Adipocyte (in vitro differentiated cells): ENCODE results near the gene DGKQ.

Source experiments
- DNase-seq: peaks from one replicate; pipeline ENCODE4 v3.0.0-alpha.2; 2015; ENCODE audit warnings: low read depth
- H3K27me3 ChIP-seq: replicated peaks from 2 replicates; pipeline ENCODE4 v1.7.0; 2013; ENCODE audit warnings: mild to moderate bottlenecking, low read length, moderate library complexity; ENCODE audit not compliant: control insufficient read depth, insufficient read depth
- H3K36me3 ChIP-seq: 2 replicates; pipeline ENCODE4 v1.7.0; 2013; ENCODE audit warnings: low read length, mild to moderate bottlenecking, moderate library complexity; ENCODE audit not compliant: control insufficient read depth, insufficient read depth, severe bottlenecking
- H3K4me1 ChIP-seq: 2 replicates; pipeline ENCODE4 v1.7.0; 2013; ENCODE audit warnings: mild to moderate bottlenecking, low read length, moderate library complexity; ENCODE audit not compliant: control insufficient read depth, insufficient read depth
- H3K4me3 ChIP-seq: 2 replicates; pipeline ENCODE4 v1.7.0; 2013; ENCODE audit warnings: mild to moderate bottlenecking, low read length, moderate library complexity
- H3K9ac ChIP-seq: 2 replicates; pipeline ENCODE4 v1.7.0; 2013; ENCODE audit warnings: mild to moderate bottlenecking, low read length, moderate library complexity
- H3K9me3 ChIP-seq: 2 replicates; pipeline ENCODE4 v1.7.0; 2013; ENCODE audit warnings: mild to moderate bottlenecking, low read length, moderate library complexity; ENCODE audit not compliant: control insufficient read depth

DGKQ gene

GRCh38 chr4:990746-991367, 17.5 kb upstream of the DGKQ start:
- peaks cover 17% of the 10 kb centered on the region for H3K4me1 ChIP-seq
- no peak overlapping the region for H3K9ac ChIP-seq
- no peaks in the 10 kb centered on the region for H3K9me3 ChIP-seq
- H3K4me3 ChIP-seq, result no peak overlapping the region
- H3K36me3 ChIP-seq, result peaks cover 17% of the 10 kb centered on the region
- no peak for DNase-seq
- H3K27me3 ChIP-seq, result no peaks in the 10 kb centered on the region

GRCh38 chr4:989722-990471, 16.5 kb upstream of the DGKQ start:
- Histone ChIP-seq H3K9me3 (no peaks in the 10 kb centered on the region), H3K4me3 (no peak overlapping the region), H3K4me1 (peaks cover 27% of the 10 kb centered on the region), H3K36me3 (peaks cover 17% of the 10 kb centered on the region), H3K9ac (no peak overlapping the region), H3K27me3 (no peaks in the 10 kb centered on the region)
- no peak for DNase-seq

- H3K9me3 ChIP-seq, result no peaks in the 10 kb centered on the region
- peaks cover 33% of the 10 kb centered on the region for H3K4me1 ChIP-seq
- H3K27me3 ChIP-seq, result no peaks in the 10 kb centered on the region
- H3K4me3 ChIP-seq, result no peak overlapping the region
- H3K36me3 ChIP-seq, result peaks cover 17% of the 10 kb centered on the region
- DNase-seq, result no peak
- H3K9ac ChIP-seq, result no peak overlapping the region
Observed at GRCh38 chr4:988726-989721, 15.7 kb upstream of the DGKQ start.

- Histone ChIP-seq H3K4me1 (peaks cover 33% of the 10 kb centered on the region), H3K27me3 (no peaks in the 10 kb centered on the region), H3K36me3 (peaks cover 17% of the 10 kb centered on the region), H3K9me3 (no peaks in the 10 kb centered on the region), H3K9ac (peak overlapping the region; percentile 90), H3K4me3 (peak overlapping the region; percentile 81)
- peak; percentile 44 for DNase-seq
Observed at GRCh38 chr4:987624-988513, 14.5 kb upstream of the DGKQ start.

- peaks cover 17% of the 10 kb centered on the region for H3K36me3 ChIP-seq
- peaks cover 29% of the 10 kb centered on the region for H3K4me1 ChIP-seq
- H3K9ac ChIP-seq, result peak within 1 kb of the TSS; percentile 90
- H3K4me3 ChIP-seq, result peak within 1 kb of the TSS; percentile 81
- DNase-seq, result peak; percentile 91
- no peaks in the 10 kb centered on the region for H3K27me3 ChIP-seq
- H3K9me3 ChIP-seq, result no peaks in the 10 kb centered on the region
Observed at GRCh38 chr4:986879-987623, 13.7 kb upstream of the DGKQ start, which contains the start of gene IDUA. Gene IDUA, plus strand, starts transcription at chr4:987044. Its CDS starts 41 bp downstream, at chr4:987085.

- peaks cover 29% of the 10 kb centered on the region for H3K4me1 ChIP-seq
- H3K4me3 ChIP-seq, result peak overlapping the region; percentile 81
- H3K27me3 ChIP-seq, result no peaks in the 10 kb centered on the region
- no peaks in the 10 kb centered on the region for H3K9me3 ChIP-seq
- H3K36me3 ChIP-seq, result peaks cover 17% of the 10 kb centered on the region
- no peak for DNase-seq
- peak overlapping the region; percentile 90 for H3K9ac ChIP-seq
Observed at GRCh38 chr4:986428-986878, 13.1 kb upstream of the DGKQ start.

- no peak for DNase-seq
- Histone ChIP-seq H3K9ac (peak overlapping the region; percentile 38), H3K36me3 (peaks cover 9% of the 10 kb centered on the region), H3K9me3 (no peaks in the 10 kb centered on the region), H3K4me3 (peak overlapping the region; percentile 69), H3K4me1 (peaks cover 29% of the 10 kb centered on the region), H3K27me3 (no peaks in the 10 kb centered on the region)
Observed at GRCh38 chr4:985123-985830, 11.9 kb upstream of the DGKQ start.

- H3K4me3 ChIP-seq, result peak overlapping the region; percentile 69
- no peaks in the 10 kb centered on the region for H3K9me3 ChIP-seq
- no peaks in the 10 kb centered on the region for H3K27me3 ChIP-seq
- DNase-seq, result no peak
- H3K9ac ChIP-seq, result peak overlapping the region; percentile 35
- H3K36me3 ChIP-seq, result peaks cover under 1% of the 10 kb centered on the region
- peaks cover 32% of the 10 kb centered on the region for H3K4me1 ChIP-seq
Observed at GRCh38 chr4:984336-985054, 11.1 kb upstream of the DGKQ start.

GRCh38 chr4:982814-983213, 9.4 kb upstream of the DGKQ start:
- H3K4me1 ChIP-seq, result peaks cover 40% of the 10 kb centered on the region
- H3K36me3 ChIP-seq, result no peaks in the 10 kb centered on the region
- no peak overlapping the region for H3K4me3 ChIP-seq
- H3K9ac ChIP-seq, result no peak overlapping the region
- DNase-seq, result no peak
- H3K27me3 ChIP-seq, result no peaks in the 10 kb centered on the region
- H3K9me3 ChIP-seq, result no peaks in the 10 kb centered on the region
